ENCODE measurements around the gene CLCA4. TPM values are rescaled to one million over a fixed set of nuclear protein-coding genes. Genes with fewer than 3 reads are reported as not detected.
"Not testable (repeated sequence)": the region's sequence is repeated elsewhere in the genome, so short reads cannot be mapped to it uniquely, and the experiment has no call there.

CLCA4 gene
- not detected in 2 replicates for total RNA-seq (2014; rRNA removed; shearing (Covaris generic))

GRCh38 chr1:86546787-86547221, at the start of gene CLCA4:
Gene CLCA4 (plus strand): TSS chr1:86547078. CDS start chr1:86547120, 42 bp downstream.
- DNase-seq (ENCODE audit: low spot score), result no peak
- in situ Hi-C loops (cut with HindIII; ENCODE audit: low sequenced_read_pairs), result no loop called here

- DNase-seq (ENCODE audit: low spot score), result no peak
- in situ Hi-C loops (cut with HindIII; ENCODE audit: low sequenced_read_pairs), result no loop called here
Measured at GRCh38 chr1:86498281-86498680, 48.6 kb upstream of the CLCA4 start.

- in situ Hi-C loops (cut with HindIII; ENCODE audit: low sequenced_read_pairs), result no loop called here
- peak; percentile 5 for DNase-seq (ENCODE audit: low spot score)
Measured at GRCh38 chr1:86499987-86500593, 46.8 kb upstream of the CLCA4 start.

GRCh38 chr1:86500714-86501113, 46.2 kb upstream of the CLCA4 start:
- in situ Hi-C loops (cut with HindIII; ENCODE audit: low sequenced_read_pairs), result no loop called here
- DNase-seq (ENCODE audit: low spot score), result peak; percentile 65

GRCh38 chr1:86502125-86502646, 44.7 kb upstream of the CLCA4 start:
- DNase-seq (ENCODE audit: low spot score), result peak; percentile 7
- in situ Hi-C loops (cut with HindIII; ENCODE audit: low sequenced_read_pairs), result not testable (repeated sequence)

GRCh38 chr1:86502721-86503405, 44.0 kb upstream of the CLCA4 start:
- in situ Hi-C loops (cut with HindIII; ENCODE audit: low sequenced_read_pairs), result no loop called here

GRCh38 chr1:86503406-86504136, 43.3 kb upstream of the CLCA4 start:
- in situ Hi-C loops (cut with HindIII; ENCODE audit: low sequenced_read_pairs), result no loop called here

More at GRCh38 chr1:86502721-86503405, 44.0 kb upstream of the CLCA4 start:
- DNase-seq (ENCODE audit: low spot score), result peak; percentile 52

GRCh38 chr1:86504137-86504479, 42.8 kb upstream of the CLCA4 start:
- in situ Hi-C loops (cut with HindIII; ENCODE audit: low sequenced_read_pairs), result no loop called here
- DNase-seq (ENCODE audit: low spot score), result no peak

More at GRCh38 chr1:86503406-86504136, 43.3 kb upstream of the CLCA4 start:
- DNase-seq (ENCODE audit: low spot score), result peak; percentile 59

GRCh38 chr1:86504895-86505563, 41.8 kb upstream of the CLCA4 start:
- no peak for DNase-seq (ENCODE audit: low spot score)
- in situ Hi-C loops (cut with HindIII; ENCODE audit: low sequenced_read_pairs), result no loop called here

- no peak for DNase-seq (ENCODE audit: low spot score)
- in situ Hi-C loops (cut with HindIII; ENCODE audit: low sequenced_read_pairs), result no loop called here
Measured at GRCh38 chr1:86505564-86505902, 41.3 kb upstream of the CLCA4 start.

- peak; percentile 12 for DNase-seq (ENCODE audit: low spot score)
- in situ Hi-C loops (cut with HindIII; ENCODE audit: low sequenced_read_pairs), result no loop called here
Measured at GRCh38 chr1:86507935-86508582, 38.8 kb upstream of the CLCA4 start.

GRCh38 chr1:86508583-86508969, 38.3 kb upstream of the CLCA4 start:
- in situ Hi-C loops (cut with HindIII; ENCODE audit: low sequenced_read_pairs), result no loop called here

GRCh38 chr1:86515597-86515996, 31.3 kb upstream of the CLCA4 start:
- no peak for DNase-seq (ENCODE audit: low spot score)

More at GRCh38 chr1:86508583-86508969, 38.3 kb upstream of the CLCA4 start:
- DNase-seq (ENCODE audit: low spot score), result no peak

GRCh38 chr1:86516335-86516734, 30.5 kb upstream of the CLCA4 start:
- no peak for DNase-seq (ENCODE audit: low spot score)
- in situ Hi-C loops (cut with HindIII; ENCODE audit: low sequenced_read_pairs), result no loop called here

More at GRCh38 chr1:86515597-86515996, 31.3 kb upstream of the CLCA4 start:
- in situ Hi-C loops (cut with HindIII; ENCODE audit: low sequenced_read_pairs), result no loop called here

- no peak for DNase-seq (ENCODE audit: low spot score)
- in situ Hi-C loops (cut with HindIII; ENCODE audit: low sequenced_read_pairs), result no loop called here
Measured at GRCh38 chr1:86517336-86517735, 29.5 kb upstream of the CLCA4 start.

- in situ Hi-C loops (cut with HindIII; ENCODE audit: low sequenced_read_pairs), result no loop called here
- DNase-seq (ENCODE audit: low spot score), result no peak
Measured at GRCh38 chr1:86520789-86521521, 25.9 kb upstream of the CLCA4 start.

- DNase-seq (ENCODE audit: low spot score), result no peak
- in situ Hi-C loops (cut with HindIII; ENCODE audit: low sequenced_read_pairs), result no loop called here
Measured at GRCh38 chr1:86521522-86521891, 25.4 kb upstream of the CLCA4 start.

- DNase-seq (ENCODE audit: low spot score), result no peak
- in situ Hi-C loops (cut with HindIII; ENCODE audit: low sequenced_read_pairs), result no loop called here
Measured at GRCh38 chr1:86522240-86522639, 24.6 kb upstream of the CLCA4 start.
